ENCODE results near the gene RTRAF. TPM values are rescaled to one million over a fixed set of nuclear protein-coding genes. Genes with fewer than 3 reads are reported as not detected.

Gene RTRAF
- total and polyA plus RNA-seq, 5 donors from 2014 or later: 134 to 241 (median 224) TPM

DNA sequence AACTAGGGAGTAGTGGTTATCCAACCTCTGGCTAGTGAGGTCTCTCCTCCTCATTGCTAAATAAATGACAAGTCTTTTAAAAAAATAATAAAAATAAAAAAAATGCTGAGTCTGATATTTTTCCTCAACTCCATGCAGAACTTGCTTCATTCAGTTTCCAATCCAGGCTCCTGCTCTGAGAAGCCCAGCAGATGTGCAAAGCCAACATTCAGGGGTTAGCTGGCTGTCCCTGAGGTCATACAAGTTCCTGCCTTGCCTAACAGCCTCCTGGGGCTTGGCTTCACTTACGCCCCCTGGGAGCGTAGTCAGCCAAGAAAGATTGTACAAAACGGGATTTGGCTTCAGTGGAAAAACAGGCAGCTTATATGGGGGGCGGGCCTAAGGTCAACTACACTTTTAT, 23.3 kb downstream of the RTRAF start:
- Mint-ChIP-seq H3K36me3 (peaks cover 30% of the 10 kb centered on the region), H3K4me1 (peaks cover 0 to 3% (median under 1%) of the 10 kb centered on the region in 4 donors), H3K27me3 (peaks cover 9% of the 10 kb centered on the region), H3K9me3 (no peaks in the 10 kb centered on the region), H3K4me3 (no peak overlapping the region), H3K27ac (no peak overlapping the region)
- no peak for DNase-seq
- ATAC-seq (ENCODE audit: low read depth in 2 of 2): no peak
- Histone ChIP-seq H3K27me3 (ENCODE audit: control insufficient read depth, insufficient read depth, low read length) (no peaks in the 10 kb centered on the region), H3K9me3 (ENCODE audit: control insufficient read depth in 2 of 2, low read length in 2 of 2) (no peaks in the 10 kb centered on the region), H3K4me3 (ENCODE audit: low read depth, low read length) (no peak overlapping the region), H3K36me3 (ENCODE audit: control insufficient read depth, insufficient read depth, low read length) (peaks cover 37% of the 10 kb centered on the region), H3K27ac (ENCODE audit: insufficient read depth, low read length, poor library complexity, severe bottlenecking) (no peak overlapping the region), H3K4me1 (ENCODE audit: control insufficient read depth, insufficient read depth, low read length, poor library complexity, severe bottlenecking) (no peaks in the 10 kb centered on the region)

- ATAC-seq (ENCODE audit: low read depth in 2 of 2) (no peak), DNase-seq (no peak)
- Histone ChIP-seq H3K27me3 (ENCODE audit: control insufficient read depth, insufficient read depth, low read length) (no peaks in the 10 kb centered on the region), H3K4me1 (ENCODE audit: control insufficient read depth, insufficient read depth, low read length, poor library complexity, severe bottlenecking) (no peaks in the 10 kb centered on the region), H3K9me3 (ENCODE audit: control insufficient read depth in 2 of 2, low read length in 2 of 2) (no peaks in the 10 kb centered on the region), H3K36me3 (ENCODE audit: control insufficient read depth, insufficient read depth, low read length) (peaks cover 24% of the 10 kb centered on the region), H3K4me3 (ENCODE audit: low read depth, low read length) (no peak overlapping the region), H3K27ac (ENCODE audit: insufficient read depth, low read length, poor library complexity, severe bottlenecking) (no peak overlapping the region)
- Mint-ChIP-seq H3K4me3 (no peak overlapping the region), H3K9me3 (no peaks in the 10 kb centered on the region), H3K27ac (no peak overlapping the region), H3K36me3 (peaks cover 18% of the 10 kb centered on the region), H3K4me1 (peaks cover 0 to 11% (median 1%) of the 10 kb centered on the region in 4 donors), H3K27me3 (peaks cover 9% of the 10 kb centered on the region)
These were observed 24.7 kb downstream of the RTRAF start for GRCh38 chr14:52013984-52014600.

DNA sequence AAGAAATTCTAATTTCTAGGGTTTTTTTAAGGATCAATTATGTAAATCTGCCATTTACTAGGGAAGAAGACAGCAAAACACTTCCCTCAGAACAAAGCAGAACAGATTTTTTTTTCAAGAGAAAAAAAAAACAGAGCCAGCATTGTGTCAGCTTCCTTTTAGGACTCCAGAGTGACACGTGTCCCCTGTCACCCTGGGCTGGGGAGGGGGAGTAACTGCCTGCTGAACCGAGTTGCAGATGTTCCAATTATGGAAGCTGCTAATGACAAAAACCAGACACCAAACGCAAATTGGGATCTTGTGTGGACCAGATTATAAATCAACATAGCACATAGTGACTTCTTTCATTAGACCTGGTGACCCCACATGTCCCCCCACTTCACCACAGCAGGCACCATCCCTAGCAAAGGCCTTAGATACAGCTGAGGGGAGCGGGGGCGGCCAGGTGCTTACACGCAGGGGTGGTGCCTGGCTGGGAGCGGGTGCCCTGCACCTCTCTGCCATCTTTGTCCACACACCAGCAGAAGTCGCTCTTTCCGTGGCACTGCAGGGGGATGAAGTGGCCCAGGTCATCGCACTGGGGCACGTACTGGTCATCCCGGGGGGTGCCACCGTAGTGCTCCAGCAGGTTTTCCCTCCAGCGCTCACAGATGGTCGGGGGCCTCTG, 25.4 kb downstream of the RTRAF start:
- peaks cover 0 to 14% (median 2%) of the 10 kb centered on the region in 4 donors for H3K4me1 Mint-ChIP-seq

GRCh38 chr14:52015411-52016030, 26.2 kb downstream of the RTRAF start:
- no peak overlapping the region for H3K4me3 Mint-ChIP-seq
- no peak overlapping the region for H3K4me3 ChIP-seq (ENCODE audit: low read depth, low read length)
- no peak for ATAC-seq (ENCODE audit: low read depth in 2 of 2)
- no peaks in the 10 kb centered on the region for H3K9me3 Mint-ChIP-seq
- peak in 1 of 3 donors; percentile 18 for DNase-seq
- no peak overlapping the region for H3K27ac Mint-ChIP-seq
- H3K27ac ChIP-seq (ENCODE audit: insufficient read depth, low read length, poor library complexity, severe bottlenecking): no peak overlapping the region
- peaks cover 0 to 22% (median 7%) of the 10 kb centered on the region in 4 donors for H3K4me1 Mint-ChIP-seq
- no peaks in the 10 kb centered on the region for H3K27me3 ChIP-seq (ENCODE audit: control insufficient read depth, insufficient read depth, low read length)
- H3K27me3 Mint-ChIP-seq: peaks cover 9% of the 10 kb centered on the region
- H3K4me1 ChIP-seq (ENCODE audit: control insufficient read depth, insufficient read depth, low read length, poor library complexity, severe bottlenecking): peaks cover 13% of the 10 kb centered on the region
- no peaks in the 10 kb centered on the region for H3K9me3 ChIP-seq (ENCODE audit: control insufficient read depth in 2 of 2, low read length in 2 of 2)
- H3K36me3 Mint-ChIP-seq: peaks cover 13% of the 10 kb centered on the region
- peaks cover 13% of the 10 kb centered on the region for H3K36me3 ChIP-seq (ENCODE audit: control insufficient read depth, insufficient read depth, low read length)

More for the DNA sequence above, 25.4 kb downstream of the RTRAF start:
- Mint-ChIP-seq H3K36me3 (peaks cover 15% of the 10 kb centered on the region), H3K27me3 (peaks cover 9% of the 10 kb centered on the region), H3K27ac (no peak overlapping the region), H3K4me3 (no peak overlapping the region), H3K9me3 (no peaks in the 10 kb centered on the region)
- peaks cover 18% of the 10 kb centered on the region for H3K36me3 ChIP-seq (ENCODE audit: control insufficient read depth, insufficient read depth, low read length)
- H3K27ac ChIP-seq (ENCODE audit: insufficient read depth, low read length, poor library complexity, severe bottlenecking): no peak overlapping the region
- H3K4me1 ChIP-seq (ENCODE audit: control insufficient read depth, insufficient read depth, low read length, poor library complexity, severe bottlenecking): peaks cover 5% of the 10 kb centered on the region
- DNase-seq: no peak
- ATAC-seq (ENCODE audit: low read depth in 2 of 2): no peak
- no peaks in the 10 kb centered on the region for H3K9me3 ChIP-seq (ENCODE audit: control insufficient read depth in 2 of 2, low read length in 2 of 2)
- no peak overlapping the region for H3K4me3 ChIP-seq (ENCODE audit: low read depth, low read length)
- H3K27me3 ChIP-seq (ENCODE audit: control insufficient read depth, insufficient read depth, low read length): no peaks in the 10 kb centered on the region

DNA sequence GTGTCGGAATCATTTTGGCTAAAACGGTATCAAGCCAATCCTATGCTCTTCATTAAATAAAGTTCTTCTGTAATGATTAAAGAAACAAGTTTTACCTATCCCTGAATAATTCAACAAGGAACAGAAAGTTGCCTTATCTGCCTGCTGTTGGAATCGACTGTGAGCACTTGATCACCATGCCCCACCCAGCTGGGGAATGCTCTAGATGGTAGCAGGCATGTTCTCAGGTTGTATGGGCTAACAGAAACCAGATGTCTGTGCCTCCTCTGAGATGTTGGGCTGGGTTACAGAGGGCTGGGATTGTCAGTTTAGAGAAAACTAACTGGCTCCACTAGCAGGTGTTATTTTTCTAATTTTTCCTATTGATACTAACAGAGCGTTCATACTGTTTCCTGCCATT, 28.9 kb downstream of the RTRAF start:
- H3K4me3 Mint-ChIP-seq: no peak overlapping the region
- H3K27ac ChIP-seq (ENCODE audit: insufficient read depth, low read length, poor library complexity, severe bottlenecking): no peak overlapping the region
- peaks cover 30% of the 10 kb centered on the region for H3K4me1 ChIP-seq (ENCODE audit: control insufficient read depth, insufficient read depth, low read length, poor library complexity, severe bottlenecking)
- no peaks in the 10 kb centered on the region for H3K36me3 Mint-ChIP-seq
- H3K27me3 Mint-ChIP-seq: peaks cover 9% of the 10 kb centered on the region
- H3K4me1 Mint-ChIP-seq: peaks cover 0 to 47% (median 23%) of the 10 kb centered on the region in 4 donors
- no peak for DNase-seq
- H3K27ac Mint-ChIP-seq: peak overlapping the region in 1 of 3 donors; percentile 80
- H3K36me3 ChIP-seq (ENCODE audit: control insufficient read depth, insufficient read depth, low read length): no peaks in the 10 kb centered on the region
- no peak for ATAC-seq (ENCODE audit: low read depth in 2 of 2)
- H3K9me3 Mint-ChIP-seq: peaks cover 0 to 3% (median 0%) of the 10 kb centered on the region in 7 donors
- no peak overlapping the region for H3K4me3 ChIP-seq (ENCODE audit: low read depth, low read length)
- H3K27me3 ChIP-seq (ENCODE audit: control insufficient read depth, insufficient read depth, low read length): no peaks in the 10 kb centered on the region
- H3K9me3 ChIP-seq (ENCODE audit: control insufficient read depth in 2 of 2, low read length in 2 of 2): no peaks in the 10 kb centered on the region

GRCh38 chr14:52018970-52019369, 29.6 kb downstream of the RTRAF start:
- no peak overlapping the region for H3K27ac ChIP-seq (ENCODE audit: insufficient read depth, low read length, poor library complexity, severe bottlenecking)
- H3K4me3 ChIP-seq (ENCODE audit: low read depth, low read length): no peak overlapping the region
- peak overlapping the region in 2 of 3 donors; percentile 71 to 80 for H3K27ac Mint-ChIP-seq
- H3K9me3 ChIP-seq (ENCODE audit: control insufficient read depth in 2 of 2, low read length in 2 of 2): no peaks in the 10 kb centered on the region
- ATAC-seq (ENCODE audit: low read depth in 2 of 2) (no peak), DNase-seq (no peak)
- no peak overlapping the region for H3K4me3 Mint-ChIP-seq
- H3K27me3 Mint-ChIP-seq: peaks cover 9% of the 10 kb centered on the region
- no peaks in the 10 kb centered on the region for H3K27me3 ChIP-seq (ENCODE audit: control insufficient read depth, insufficient read depth, low read length)
- H3K9me3 Mint-ChIP-seq: peaks cover 0 to 3% (median 0%) of the 10 kb centered on the region in 7 donors
- no peaks in the 10 kb centered on the region for H3K36me3 Mint-ChIP-seq
- no peaks in the 10 kb centered on the region for H3K36me3 ChIP-seq (ENCODE audit: control insufficient read depth, insufficient read depth, low read length)
- H3K4me1 ChIP-seq (ENCODE audit: control insufficient read depth, insufficient read depth, low read length, poor library complexity, severe bottlenecking): peaks cover 30% of the 10 kb centered on the region
- peaks cover 0 to 47% (median 23%) of the 10 kb centered on the region in 4 donors for H3K4me1 Mint-ChIP-seq

DNA sequence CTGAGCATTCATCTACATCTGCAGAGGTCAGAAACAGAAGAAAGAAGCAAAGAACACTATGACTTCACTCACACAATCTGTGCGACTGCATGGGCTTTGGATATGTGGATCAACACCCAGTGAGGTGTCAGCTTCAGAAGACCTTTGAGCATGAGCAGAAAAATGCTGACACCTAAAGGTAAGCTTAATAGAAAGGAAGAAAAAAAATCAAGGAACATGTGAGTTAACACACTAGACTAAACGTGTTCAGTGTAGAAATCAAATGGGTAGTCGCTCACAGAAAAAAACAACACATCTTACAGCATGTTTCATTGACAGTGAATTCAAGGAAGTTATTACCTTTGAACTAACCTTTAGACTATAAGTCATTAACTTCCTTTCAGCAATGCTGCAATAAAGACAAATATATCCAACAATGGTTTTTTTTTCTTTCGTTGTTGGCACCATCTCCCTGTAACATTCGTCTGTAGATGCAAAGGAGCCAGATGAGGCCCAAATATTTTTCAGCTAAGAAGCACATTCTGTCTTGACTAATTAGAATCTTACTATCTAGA, 30.9 kb downstream of the RTRAF start:
- Mint-ChIP-seq H3K36me3 (no peaks in the 10 kb centered on the region), H3K27me3 (no peaks in the 10 kb centered on the region), H3K27ac (peak overlapping the region; percentile 16 to 65 (median 30)), H3K9me3 (peaks cover 0 to 3% (median 2%) of the 10 kb centered on the region in 7 donors), H3K4me3 (peak overlapping the region in 1 of 4 donors; percentile 22), H3K4me1 (peaks cover 0 to 45% (median 25%) of the 10 kb centered on the region in 4 donors)
- H3K4me1 ChIP-seq (ENCODE audit: control insufficient read depth, insufficient read depth, low read length, poor library complexity, severe bottlenecking): peaks cover 30% of the 10 kb centered on the region
- no peak overlapping the region for H3K4me3 ChIP-seq (ENCODE audit: low read depth, low read length)
- ATAC-seq (ENCODE audit: low read depth in 2 of 2): peak; percentile 45 to 48
- no peak overlapping the region for H3K27ac ChIP-seq (ENCODE audit: insufficient read depth, low read length, poor library complexity, severe bottlenecking)
- H3K36me3 ChIP-seq (ENCODE audit: control insufficient read depth, insufficient read depth, low read length): no peaks in the 10 kb centered on the region
- peak in 1 of 3 donors; percentile 73 for DNase-seq
- no peaks in the 10 kb centered on the region for H3K9me3 ChIP-seq (ENCODE audit: control insufficient read depth in 2 of 2, low read length in 2 of 2)
- H3K27me3 ChIP-seq (ENCODE audit: control insufficient read depth, insufficient read depth, low read length): no peaks in the 10 kb centered on the region
